Osteocyte (in vitro differentiated cells): ENCODE results near the gene SPTBN1. TPM values are rescaled to one million over a fixed set of nuclear protein-coding genes. Genes with fewer than 3 reads are reported as not detected.

Source experiments
- DNase-seq: peaks from one replicate; pipeline ENCODE4 v3.0.0; 2021; ENCODE audit warnings: mixed read lengths; ENCODE audit not compliant: unreplicated experiment; ENCODE audit errors: extremely low spot score
- H3K27ac Mint-ChIP-seq: one replicate; pipeline ENCODE4 v1.8.0; 2021; ENCODE audit warnings: mild to moderate bottlenecking, mixed read lengths; ENCODE audit not compliant: unreplicated experiment
- H3K27me3 Mint-ChIP-seq: one replicate; pipeline ENCODE4 v1.8.0; 2021; ENCODE audit warnings: mixed read lengths; ENCODE audit not compliant: unreplicated experiment
- H3K36me3 Mint-ChIP-seq: one replicate; pipeline ENCODE4 v1.8.0; 2021; ENCODE audit warnings: mixed read lengths; ENCODE audit not compliant: unreplicated experiment
- H3K4me1 Mint-ChIP-seq: one replicate; pipeline ENCODE4 v1.8.0; 2021; ENCODE audit warnings: mixed read lengths; ENCODE audit not compliant: unreplicated experiment
- H3K4me3 Mint-ChIP-seq: one replicate; pipeline ENCODE4 v1.8.0; 2021; ENCODE audit warnings: mild to moderate bottlenecking, moderate library complexity, mixed read lengths; ENCODE audit not compliant: unreplicated experiment
- H3K9me3 Mint-ChIP-seq: one replicate; pipeline ENCODE4 v1.8.0; 2021; ENCODE audit warnings: mixed read lengths; ENCODE audit not compliant: unreplicated experiment
- CTCF ChIP-seq: fragments of 200-600 bp; sonication (generic); IDR thresholded peaks from 2 replicates; pipeline ENCODE4 v1.5.0; 2021; ENCODE audit warnings: antibody characterized with exemption, mild to moderate bottlenecking, moderate library complexity
- total RNA-seq: library from RNA; stranded (reverse); gene quantifications from 2 replicates; pipeline ENCODE4 v1.2.1, GENCODE V29; 2021

The SPTBN1 gene
- total RNA-seq, 1 donor from 2014 or later = 248 TPM

GRCh38 chr2:54570925-54571694 is 115.0 kb downstream of the SPTBN1 start:
- peaks cover 2% of the 10 kb centered on the region for H3K36me3 Mint-ChIP-seq
- H3K27me3 Mint-ChIP-seq = no peaks in the 10 kb centered on the region
- H3K4me3 Mint-ChIP-seq = peak overlapping the region; percentile 56
- no peak for DNase-seq
- no peaks in the 10 kb centered on the region for H3K9me3 Mint-ChIP-seq
- peak overlapping the region; percentile 96 for H3K27ac Mint-ChIP-seq
- H3K4me1 Mint-ChIP-seq = peaks cover 74% of the 10 kb centered on the region
- TF ChIP-seq CTCF = no peak

DNA sequence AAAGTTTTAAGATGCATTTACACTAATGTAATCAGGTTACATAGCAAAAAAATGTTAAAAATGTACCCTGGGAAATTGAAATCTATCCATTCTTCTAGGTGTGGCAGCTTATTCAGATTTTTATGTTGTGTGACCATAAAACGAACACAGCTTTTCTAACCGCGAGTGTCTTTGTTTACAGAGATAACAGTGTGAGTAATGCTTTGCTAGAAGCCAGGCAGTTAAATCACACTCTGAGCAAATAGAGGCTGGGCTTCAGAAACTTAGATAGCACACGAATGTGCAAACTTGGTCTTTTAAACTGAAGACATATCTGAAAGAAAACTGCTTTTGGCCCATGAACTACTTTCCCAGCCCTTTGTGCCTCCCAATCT is 116.1 kb downstream of the SPTBN1 start:
- no peak for DNase-seq
- peak overlapping the region; percentile 57 for H3K4me3 Mint-ChIP-seq
- H3K27ac Mint-ChIP-seq = peak overlapping the region; percentile 96
- no peaks in the 10 kb centered on the region for H3K9me3 Mint-ChIP-seq
- no peaks in the 10 kb centered on the region for H3K27me3 Mint-ChIP-seq
- peaks cover 81% of the 10 kb centered on the region for H3K4me1 Mint-ChIP-seq
- no peak for TF ChIP-seq CTCF
- peaks cover 8% of the 10 kb centered on the region for H3K36me3 Mint-ChIP-seq

DNA sequence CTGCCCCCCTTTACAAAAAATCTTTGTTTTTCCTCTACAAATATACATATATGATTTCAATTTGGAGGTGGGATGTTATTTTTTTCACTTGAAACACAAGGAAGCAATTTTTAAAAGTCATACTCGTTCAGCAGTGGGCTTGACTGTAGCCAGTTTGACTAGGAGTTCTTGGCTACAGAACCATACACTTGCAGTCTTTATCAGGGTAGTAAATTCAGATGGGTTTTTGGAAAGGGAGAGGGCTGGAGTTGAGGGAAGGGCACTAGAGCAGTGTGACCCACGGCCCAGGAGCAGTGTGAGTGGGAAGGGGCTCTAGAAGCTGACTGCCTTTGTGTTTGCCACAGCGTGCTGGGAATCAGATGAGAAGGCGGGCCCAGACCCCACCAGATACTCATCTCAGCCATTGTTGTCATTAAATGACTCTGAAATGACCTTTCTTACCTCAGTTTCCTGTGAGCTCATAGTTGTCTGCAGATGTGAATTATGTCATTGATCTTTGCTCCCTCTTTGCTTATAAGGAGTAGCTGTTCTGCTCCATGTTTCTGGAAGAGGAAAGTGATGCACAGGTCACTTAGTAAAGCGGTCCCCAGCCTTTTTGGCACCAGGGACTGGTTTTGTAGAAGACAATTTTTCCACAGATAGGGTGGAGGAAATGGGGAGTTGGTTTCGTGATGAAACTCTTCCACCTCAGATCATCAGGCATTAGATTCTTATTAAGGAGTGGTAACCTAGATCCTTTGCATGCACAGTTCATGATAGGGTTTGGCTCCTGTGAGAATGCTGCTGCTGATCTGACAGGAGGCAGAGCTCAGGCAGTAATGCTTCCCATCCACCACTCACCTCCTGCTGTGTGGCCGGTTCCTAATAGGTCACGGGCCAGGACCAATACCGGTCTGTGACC is 116.8 kb downstream of the SPTBN1 start:
- H3K27ac Mint-ChIP-seq = peak overlapping the region; percentile 96
- peaks cover 86% of the 10 kb centered on the region for H3K4me1 Mint-ChIP-seq
- TF ChIP-seq CTCF = no peak
- H3K36me3 Mint-ChIP-seq = peaks cover 8% of the 10 kb centered on the region
- peak overlapping the region; percentile 57 for H3K4me3 Mint-ChIP-seq
- no peak for DNase-seq
- no peaks in the 10 kb centered on the region for H3K27me3 Mint-ChIP-seq
- H3K9me3 Mint-ChIP-seq = no peaks in the 10 kb centered on the region

DNA sequence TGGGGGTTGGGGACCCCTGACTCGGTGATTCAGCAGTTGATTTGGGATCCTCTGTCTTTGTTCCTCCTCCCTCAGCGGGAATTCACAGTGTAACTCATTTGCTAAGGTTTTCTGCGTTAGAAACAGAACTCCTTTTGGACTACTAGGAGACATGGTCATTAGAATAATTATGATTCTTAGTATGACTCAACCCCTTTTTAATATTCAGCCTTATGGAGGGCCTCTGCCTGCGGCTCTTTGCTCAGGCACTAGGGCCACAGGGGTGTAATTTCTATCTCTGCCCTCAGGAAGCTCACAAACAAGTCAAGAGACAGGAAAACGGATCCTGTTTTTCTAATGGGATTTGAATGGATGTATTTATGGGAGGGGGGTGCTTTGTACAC is 117.4 kb downstream of the SPTBN1 start:
- H3K36me3 Mint-ChIP-seq = peaks cover 8% of the 10 kb centered on the region
- TF ChIP-seq CTCF = no peak
- H3K4me3 Mint-ChIP-seq = peak overlapping the region; percentile 16
- no peaks in the 10 kb centered on the region for H3K9me3 Mint-ChIP-seq
- no peak for DNase-seq
- peaks cover 91% of the 10 kb centered on the region for H3K4me1 Mint-ChIP-seq
- no peaks in the 10 kb centered on the region for H3K27me3 Mint-ChIP-seq
- H3K27ac Mint-ChIP-seq = peak overlapping the region; percentile 96
